Right lobe of liver (tissue), 4 donors: ENCODE data around the gene RRAS2.

Experiments used
- CTCF ChIP-seq, 4 donors: fragments of 200-600 bp in 3 of 4; fragments of 450-650 bp in 1 of 4; IDR thresholded peaks; one replicate each; pipeline versions ENCODE4 v1.5.1 to v1.8.0; 2016 to 2022; ENCODE audit warnings: antibody characterized with exemption in 4 of 4, mild to moderate bottlenecking in 2 of 4
- POLR2A ChIP-seq: fragments of 450-650 bp; IDR thresholded peaks from one replicate; pipeline ENCODE4 v1.6.1; 2017; ENCODE audit warnings: antibody characterized with exemption, mild to moderate bottlenecking
- donor health status: DM: no; HTN: no; CAD: no.
- donor health status: DM: no; HTN: no; CAD: no.
- donor health status: DM: no; HTN: yes; CAD: no.

DNA sequence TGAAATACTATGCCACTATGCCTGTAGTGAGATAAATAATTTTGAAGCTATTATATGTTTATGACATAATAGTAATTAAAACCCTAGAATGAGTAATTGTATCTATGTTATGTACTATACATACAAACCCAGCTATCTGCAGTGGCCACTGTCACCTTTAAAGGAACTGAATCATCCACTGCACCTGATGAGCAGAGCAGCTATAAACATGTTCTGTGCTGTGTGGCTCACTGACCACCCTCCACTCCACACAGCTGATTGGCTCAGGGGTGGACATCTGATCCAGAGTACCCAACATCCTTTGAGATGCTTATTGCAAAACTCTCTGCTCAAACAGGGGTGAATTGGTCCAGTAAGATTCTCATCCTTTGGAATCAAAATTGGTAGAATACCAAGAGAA, 19.2 kb upstream of the RRAS2 start:
- TF ChIP-seq CTCF (IDR thresholded peaks at IDR 0.05) (no peak), POLR2A (no peak)
